Activated T-helper 1 cell treated with anti-CD3 and anti-CD28 coated beads, Interleukin-12 subunit alpha, Interleukin-12 subunit beta, Interleukin-2, Interleukin-4 antibody, amounts not matched to agents 30 ng/mL and 10 ng/mL and 1 ng/mL, durations not matched to agents 14 hours and 24 hours and 36 hours (primary cell): Measurements from ENCODE around the gene PATZ1. TPM values are rescaled to one million over a fixed set of nuclear protein-coding genes. Genes with fewer than 3 reads are reported as not detected.

Source experiments
- DNase-seq: peaks from one replicate; pipeline ENCODE4 v3.0.0; 2021; ENCODE audit warnings: low spot score
- H3K27ac Mint-ChIP-seq: one replicate; pipeline ENCODE4 v1.8.0; 2021; ENCODE audit warnings: mild to moderate bottlenecking, mixed read lengths
- H3K27me3 Mint-ChIP-seq: one replicate; pipeline ENCODE4 v1.8.0; 2022; ENCODE audit warnings: mild to moderate bottlenecking, moderate library complexity, mixed read lengths; ENCODE audit not compliant: insufficient read depth
- H3K36me3 Mint-ChIP-seq: one replicate; pipeline ENCODE4 v1.8.0; 2021; ENCODE audit warnings: low read depth, mixed read lengths
- H3K4me1 Mint-ChIP-seq: one replicate; pipeline ENCODE4 v1.8.0; 2021; ENCODE audit warnings: low read depth, mixed read lengths
- H3K4me3 Mint-ChIP-seq: one replicate; pipeline ENCODE4 v1.8.0; 2021; ENCODE audit warnings: mild to moderate bottlenecking, moderate library complexity, mixed read lengths
- H3K9me3 Mint-ChIP-seq: one replicate; pipeline ENCODE4 v1.8.0; 2021; ENCODE audit warnings: mixed read lengths
- intact Hi-C: fragments of 100-400 bp; cut with micrococcal nuclease; formaldehyde crosslinking; loops from one replicate; pipeline ENCODE4 v1.15.1; 2024
- total RNA-seq: library from RNA; stranded (reverse); gene quantifications from 2 replicates; pipeline ENCODE4 v1.2.3, GENCODE V29; 2022

The PATZ1 gene
- total RNA-seq, 1 donor from 2014 or later, result 29.5 TPM

- no peak for DNase-seq
- Mint-ChIP-seq H3K9me3 (no peaks in the 10 kb centered on the region), H3K27ac (no peak overlapping the region), H3K4me1 (peaks cover 70% of the 10 kb centered on the region), H3K36me3 (peaks cover 54% of the 10 kb centered on the region), H3K4me3 (no peak overlapping the region), H3K27me3 (no peaks in the 10 kb centered on the region)
- intact Hi-C loops, result no loop called here
Observed at GRCh38 chr22:31340765-31341247, 5.3 kb downstream of the PATZ1 start.

GRCh38 chr22:31340360-31340759 is 5.8 kb downstream of the PATZ1 start:
- no peaks in the 10 kb centered on the region for H3K27me3 Mint-ChIP-seq
- no peaks in the 10 kb centered on the region for H3K9me3 Mint-ChIP-seq
- H3K36me3 Mint-ChIP-seq, result peaks cover 54% of the 10 kb centered on the region
- intact Hi-C loops, result no loop called here
- peaks cover 70% of the 10 kb centered on the region for H3K4me1 Mint-ChIP-seq
- DNase-seq, result no peak
- peak overlapping the region; percentile 55 for H3K27ac Mint-ChIP-seq
- no peak overlapping the region for H3K4me3 Mint-ChIP-seq

- H3K4me1 Mint-ChIP-seq, result peaks cover 62% of the 10 kb centered on the region
- H3K9me3 Mint-ChIP-seq, result no peaks in the 10 kb centered on the region
- H3K27ac Mint-ChIP-seq, result no peak overlapping the region
- no peak overlapping the region for H3K4me3 Mint-ChIP-seq
- DNase-seq, result no peak
- intact Hi-C loops, result no loop called here
- no peaks in the 10 kb centered on the region for H3K27me3 Mint-ChIP-seq
- H3K36me3 Mint-ChIP-seq, result peaks cover 54% of the 10 kb centered on the region
Observed at GRCh38 chr22:31339148-31339832, 6.9 kb downstream of the PATZ1 start.

GRCh38 chr22:31337178-31337577 is 9.0 kb downstream of the PATZ1 start:
- Mint-ChIP-seq H3K36me3 (peaks cover 49% of the 10 kb centered on the region), H3K27me3 (no peaks in the 10 kb centered on the region), H3K4me3 (no peak overlapping the region), H3K4me1 (peaks cover 40% of the 10 kb centered on the region), H3K9me3 (no peaks in the 10 kb centered on the region), H3K27ac (peak overlapping the region; percentile 37)
- intact Hi-C loops, result no loop called here
- DNase-seq, result no peak

- Mint-ChIP-seq H3K9me3 (no peaks in the 10 kb centered on the region), H3K27me3 (no peaks in the 10 kb centered on the region), H3K4me1 (peaks cover 34% of the 10 kb centered on the region), H3K4me3 (no peak overlapping the region), H3K27ac (no peak overlapping the region), H3K36me3 (peaks cover 43% of the 10 kb centered on the region)
- DNase-seq, result no peak
- intact Hi-C loops, result no loop called here
Observed at GRCh38 chr22:31334329-31334728, 11.8 kb downstream of the PATZ1 start.

- no peaks in the 10 kb centered on the region for H3K27me3 Mint-ChIP-seq
- H3K27ac Mint-ChIP-seq, result no peak overlapping the region
- DNase-seq, result no peak
- no peaks in the 10 kb centered on the region for H3K9me3 Mint-ChIP-seq
- intact Hi-C loops, result no loop called here
- peaks cover 36% of the 10 kb centered on the region for H3K4me1 Mint-ChIP-seq
- H3K36me3 Mint-ChIP-seq, result peaks cover 41% of the 10 kb centered on the region
- H3K4me3 Mint-ChIP-seq, result no peak overlapping the region
Observed at GRCh38 chr22:31333641-31334040, 12.5 kb downstream of the PATZ1 start.

- no peaks in the 10 kb centered on the region for H3K27me3 Mint-ChIP-seq
- no peak overlapping the region for H3K27ac Mint-ChIP-seq
- H3K4me3 Mint-ChIP-seq, result no peak overlapping the region
- H3K4me1 Mint-ChIP-seq, result peaks cover 33% of the 10 kb centered on the region
- H3K36me3 Mint-ChIP-seq, result peaks cover 37% of the 10 kb centered on the region
- no peak for DNase-seq
- intact Hi-C loops, result no loop called here
- no peaks in the 10 kb centered on the region for H3K9me3 Mint-ChIP-seq
Observed at GRCh38 chr22:31332886-31333285, 13.3 kb downstream of the PATZ1 start.

GRCh38 chr22:31332010-31332409 is 14.1 kb downstream of the PATZ1 start:
- H3K4me1 Mint-ChIP-seq, result peaks cover 24% of the 10 kb centered on the region
- intact Hi-C loops, result no loop called here

GRCh38 chr22:31329453-31330215 is 16.5 kb downstream of the PATZ1 start:
- peaks cover 58% of the 10 kb centered on the region for H3K36me3 Mint-ChIP-seq
- no peaks in the 10 kb centered on the region for H3K27me3 Mint-ChIP-seq
- DNase-seq, result no peak
- peak overlapping the region; percentile 40 for H3K27ac Mint-ChIP-seq
- H3K4me1 Mint-ChIP-seq, result peaks cover 23% of the 10 kb centered on the region
- no peaks in the 10 kb centered on the region for H3K9me3 Mint-ChIP-seq
- intact Hi-C loops, result loop anchor here (1.0 kb wide), 1 partner anchor 39 kb away; no protein-coding TSS in a partner anchor
- no peak overlapping the region for H3K4me3 Mint-ChIP-seq

More at GRCh38 chr22:31332010-31332409, 14.1 kb downstream of the PATZ1 start:
- H3K9me3 Mint-ChIP-seq, result no peaks in the 10 kb centered on the region
- peaks cover 41% of the 10 kb centered on the region for H3K36me3 Mint-ChIP-seq
- no peaks in the 10 kb centered on the region for H3K27me3 Mint-ChIP-seq
- H3K4me3 Mint-ChIP-seq, result no peak overlapping the region
- H3K27ac Mint-ChIP-seq, result no peak overlapping the region
- no peak for DNase-seq

- peaks cover 23% of the 10 kb centered on the region for H3K4me1 Mint-ChIP-seq
- no peak overlapping the region for H3K27ac Mint-ChIP-seq
- no peaks in the 10 kb centered on the region for H3K27me3 Mint-ChIP-seq
- no peak for DNase-seq
- intact Hi-C loops, result loop anchor here (1.0 kb wide), 1 partner anchor 39 kb away; no protein-coding TSS in a partner anchor
- H3K4me3 Mint-ChIP-seq, result no peak overlapping the region
- H3K36me3 Mint-ChIP-seq, result peaks cover 52% of the 10 kb centered on the region
- no peaks in the 10 kb centered on the region for H3K9me3 Mint-ChIP-seq
Observed at GRCh38 chr22:31329029-31329428, 17.1 kb downstream of the PATZ1 start.

GRCh38 chr22:31328544-31328960 is 17.6 kb downstream of the PATZ1 start:
- H3K4me1 Mint-ChIP-seq, result peaks cover 24% of the 10 kb centered on the region
- H3K27me3 Mint-ChIP-seq, result no peaks in the 10 kb centered on the region
- no peak overlapping the region for H3K4me3 Mint-ChIP-seq
- no peak overlapping the region for H3K27ac Mint-ChIP-seq
- no peaks in the 10 kb centered on the region for H3K9me3 Mint-ChIP-seq
- peaks cover 47% of the 10 kb centered on the region for H3K36me3 Mint-ChIP-seq
- no peak for DNase-seq
- intact Hi-C loops, result no loop called here

GRCh38 chr22:31327806-31328543 is 18.2 kb downstream of the PATZ1 start:
- Mint-ChIP-seq H3K4me1 (peaks cover 27% of the 10 kb centered on the region), H3K9me3 (no peaks in the 10 kb centered on the region), H3K27ac (no peak overlapping the region), H3K36me3 (peaks cover 43% of the 10 kb centered on the region), H3K4me3 (no peak overlapping the region), H3K27me3 (no peaks in the 10 kb centered on the region)
- intact Hi-C loops, result no loop called here
- no peak for DNase-seq

- no peak overlapping the region for H3K4me3 Mint-ChIP-seq
- peaks cover 27% of the 10 kb centered on the region for H3K4me1 Mint-ChIP-seq
- intact Hi-C loops, result no loop called here
- no peak for DNase-seq
- no peak overlapping the region for H3K27ac Mint-ChIP-seq
- peaks cover 41% of the 10 kb centered on the region for H3K36me3 Mint-ChIP-seq
- H3K9me3 Mint-ChIP-seq, result no peaks in the 10 kb centered on the region
- H3K27me3 Mint-ChIP-seq, result no peaks in the 10 kb centered on the region
Observed at GRCh38 chr22:31326877-31327276, 19.3 kb downstream of the PATZ1 start.
